ENCODE results near the gene DBH.
A peak's percentile ranks its signal among the peaks of the same experiment; 100 is the strongest.

DBH gene

DNA sequence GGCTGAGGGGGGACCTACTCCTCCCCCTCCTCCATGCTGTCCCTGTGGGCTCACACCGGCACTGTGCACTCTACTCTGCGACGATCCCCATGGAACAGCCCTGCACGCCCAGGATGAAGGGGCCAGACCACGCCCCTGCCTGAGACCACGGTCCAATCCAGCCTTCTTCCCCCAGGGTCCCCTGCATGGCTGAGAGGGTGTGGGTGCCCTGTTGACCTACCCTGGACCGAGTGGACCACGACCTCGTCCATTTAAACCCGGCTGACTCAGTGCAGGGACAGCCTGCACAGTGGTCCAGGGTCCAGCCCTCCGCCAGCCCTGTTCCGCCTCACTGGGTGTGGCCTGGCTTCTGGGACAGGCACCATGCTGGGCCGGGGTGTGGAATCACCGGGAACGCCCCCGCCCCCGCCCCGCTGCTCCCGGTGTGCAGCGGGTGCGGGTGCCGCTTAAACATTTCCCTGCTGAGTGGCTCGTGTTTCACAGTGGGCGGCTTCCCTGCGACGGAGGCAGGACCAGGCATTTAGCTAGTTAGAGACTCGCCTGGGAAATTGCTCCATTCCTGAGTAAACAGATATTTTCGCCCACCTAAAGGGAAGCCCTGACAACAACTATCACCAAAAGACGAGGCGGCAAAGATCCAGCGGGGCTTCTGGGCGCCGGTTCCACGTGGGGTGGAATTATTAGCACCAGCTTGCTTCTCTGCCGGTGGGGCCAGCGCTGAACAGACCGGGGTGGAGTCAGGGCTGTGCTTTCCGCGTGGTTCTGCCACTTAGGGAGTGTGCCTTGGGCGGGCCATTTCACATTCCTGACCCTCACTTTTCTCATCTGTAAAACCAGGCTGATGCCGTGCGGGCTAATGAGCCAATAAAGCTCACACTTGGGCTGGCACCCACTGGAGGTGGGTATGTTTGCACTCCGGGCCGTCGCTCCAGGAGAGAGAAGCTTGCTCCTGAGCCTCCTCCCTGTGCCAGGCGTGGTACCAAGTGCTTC lies 22.6 kb downstream of the DBH start:
- H3K4me3 ChIP-seq, result no peak overlapping the region
- H3K4me2 ChIP-seq, result peak overlapping the region in 7 of 11 experiments; percentile 4 to 21 (median 13); a peak in 6 of 22 replicates
- no peaks in the 10 kb centered on the region for H3K9me3 ChIP-seq (replicated peaks in 1 of 11)
- peaks cover 8 to 37% (median 21%) of the 10 kb centered on the region in 11 experiments; a peak in 15 of 22 replicates for H3K27me3 ChIP-seq
- peaks cover 0 to 47% (median 0%) of the 10 kb centered on the region in 11 experiments; a peak in 5 of 22 replicates for H4K20me1 ChIP-seq
- H3K9ac ChIP-seq, result no peak overlapping the region
- no peak for TF ChIP-seq Cebpa-rat (IDR thresholded peaks at IDR 0.05)
- no peaks in the 10 kb centered on the region for H3K36me3 ChIP-seq
- H3K4me1 ChIP-seq, result peaks cover 5 to 35% (median 18%) of the 10 kb centered on the region in 10 experiments; a peak in 15 of 20 replicates
- no peak overlapping the region for H3K27ac ChIP-seq

DNA sequence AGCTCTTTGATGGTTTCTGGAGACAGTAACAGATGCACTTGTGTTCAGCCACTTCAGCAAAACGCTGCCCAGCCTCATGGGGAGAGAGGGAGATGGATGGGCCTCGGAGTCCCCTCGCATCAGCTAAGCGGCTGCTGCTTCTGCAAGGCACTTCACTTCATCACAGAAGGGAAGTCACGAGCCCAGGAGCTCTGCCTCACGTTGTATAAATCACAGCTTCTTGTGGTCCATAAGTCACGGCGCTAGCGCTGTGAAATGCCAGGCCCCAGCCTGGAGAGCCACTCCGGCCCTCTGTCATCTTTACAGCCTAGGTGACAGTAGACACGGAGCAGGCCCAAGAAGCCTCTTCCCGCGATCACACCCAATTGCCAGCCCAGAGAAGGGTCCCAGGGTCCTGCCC lies 23.4 kb downstream of the DBH start:
- Histone ChIP-seq H4K20me1 (peaks cover 0 to 47% (median 0%) of the 10 kb centered on the region in 11 experiments; a peak in 5 of 22 replicates), H3K27me3 (peaks cover 8 to 34% (median 21%) of the 10 kb centered on the region in 11 experiments; a peak in 15 of 22 replicates), H3K9me3 (replicated peaks in 1 of 11) (no peaks in the 10 kb centered on the region), H3K36me3 (peaks cover 0 to 4% (median 0%) of the 10 kb centered on the region in 11 experiments; a peak in 1 of 22 replicates), H3K9ac (no peak overlapping the region), H3K27ac (no peak overlapping the region), H3K4me3 (no peak overlapping the region), H3K4me2 (peak overlapping the region in 6 of 11 experiments; percentile 4 to 18 (median 15); a peak in 3 of 22 replicates), H3K4me1 (peaks cover 5 to 35% (median 18%) of the 10 kb centered on the region in 10 experiments; a peak in 15 of 20 replicates)
- TF ChIP-seq Cebpa-rat (IDR thresholded peaks at IDR 0.05), result no peak

DNA sequence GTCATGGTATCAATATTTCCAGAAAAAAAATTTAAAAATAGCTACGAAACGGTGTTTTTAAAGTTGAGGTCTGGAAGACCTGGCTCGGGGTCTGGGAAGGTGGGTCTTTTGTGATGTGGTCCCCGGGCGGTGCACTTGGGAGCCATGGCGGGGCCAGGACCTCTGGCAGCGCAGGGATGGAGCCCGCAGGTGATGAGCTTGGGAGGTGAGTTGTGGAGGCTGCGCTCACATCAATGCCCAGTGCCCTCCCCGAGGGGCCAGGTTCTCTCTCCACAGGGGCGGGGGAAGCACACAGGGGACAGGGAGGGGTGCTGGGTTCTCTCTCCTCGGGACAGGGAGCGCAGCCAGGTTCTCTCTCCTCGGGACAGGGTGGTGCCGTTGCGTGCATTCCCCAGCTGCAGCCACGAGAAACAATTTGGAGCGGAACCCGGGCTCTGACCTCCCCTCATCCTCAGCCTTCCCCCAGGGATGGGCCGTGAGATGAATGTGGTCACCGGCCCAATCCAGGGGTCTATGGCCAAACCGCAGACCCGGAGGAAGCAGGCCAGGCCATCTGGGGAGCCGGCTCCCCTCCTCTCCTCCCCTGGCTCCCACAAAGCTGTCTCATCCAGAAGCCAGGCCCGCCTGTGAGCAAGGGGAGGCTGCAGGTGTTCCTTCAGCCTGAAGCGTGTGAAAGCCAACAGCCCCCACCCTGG lies 25.8 kb downstream of the DBH start:
- Histone ChIP-seq H3K27ac (no peak overlapping the region), H3K4me3 (no peak overlapping the region), H4K20me1 (peaks cover 0 to 47% (median 0%) of the 10 kb centered on the region in 11 experiments; a peak in 5 of 22 replicates), H3K9ac (no peak overlapping the region), H3K4me2 (no peak overlapping the region), H3K4me1 (peaks cover 5 to 26% (median 11%) of the 10 kb centered on the region in 10 experiments; a peak in 13 of 20 replicates), H3K36me3 (peaks cover 0 to 4% (median 0%) of the 10 kb centered on the region in 11 experiments; a peak in 1 of 22 replicates), H3K27me3 (peaks cover 0 to 10% (median 0%) of the 10 kb centered on the region in 11 experiments; a peak in 7 of 22 replicates), H3K9me3 (replicated peaks in 1 of 11) (no peaks in the 10 kb centered on the region)
- no peak for TF ChIP-seq Cebpa-rat (IDR thresholded peaks at IDR 0.05)

DNA sequence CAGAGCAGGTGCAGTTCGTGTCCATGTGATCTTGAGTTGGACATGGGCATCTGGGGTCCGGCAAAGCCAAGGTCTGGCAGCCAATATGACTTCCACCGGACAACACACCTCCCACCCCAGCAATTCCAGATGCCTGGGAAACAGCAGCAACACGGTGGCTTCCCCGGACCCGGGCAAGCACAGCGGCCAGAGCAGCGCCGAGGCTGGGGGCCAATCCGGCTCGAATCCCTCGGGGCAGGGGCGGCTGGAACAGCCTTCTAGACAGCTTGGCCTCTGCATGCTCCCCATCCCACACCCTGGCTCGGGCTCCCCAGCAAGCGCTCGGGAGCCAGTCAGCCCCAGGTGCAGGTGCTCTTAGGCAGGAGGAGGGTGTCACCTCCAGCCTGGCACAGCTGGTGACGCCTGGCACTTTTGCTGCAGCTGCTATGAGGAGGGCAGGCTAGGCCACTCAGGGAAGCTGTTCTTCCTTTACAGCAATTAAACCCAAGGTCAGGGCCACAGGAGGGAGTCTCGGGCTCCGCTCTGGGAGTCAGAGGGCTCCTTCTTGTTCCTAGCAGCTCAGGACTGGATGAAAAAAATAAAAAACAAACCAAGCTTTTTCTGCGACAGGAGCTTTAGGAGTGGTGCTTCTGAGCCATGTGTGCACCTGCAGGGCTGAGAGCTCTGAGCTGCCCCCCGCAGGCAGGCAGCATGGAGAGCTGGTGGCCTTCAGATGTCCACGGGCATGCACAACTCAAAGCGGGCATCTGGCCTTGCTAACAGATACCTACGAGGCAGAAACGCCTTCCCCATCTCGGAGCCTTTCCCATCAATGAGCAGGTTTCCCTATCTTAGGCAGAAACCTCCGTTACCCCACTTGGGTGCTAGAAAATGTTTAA lies 28.2 kb downstream of the DBH start:
- peaks cover 0 to 33% (median 0%) of the 10 kb centered on the region in 11 experiments; a peak in 3 of 22 replicates for H4K20me1 ChIP-seq
- no peak overlapping the region for H3K9ac ChIP-seq
- no peak for TF ChIP-seq Cebpa-rat (IDR thresholded peaks at IDR 0.05)
- H3K27ac ChIP-seq, result no peak overlapping the region
- peaks cover 0 to 4% (median 0%) of the 10 kb centered on the region in 11 experiments; a peak in 1 of 22 replicates for H3K36me3 ChIP-seq
- peaks cover 0 to 12% (median 6%) of the 10 kb centered on the region in 10 experiments; a peak in 7 of 20 replicates for H3K4me1 ChIP-seq
- peaks cover 0 to 3% (median 0%) of the 10 kb centered on the region in 11 experiments; a peak in 3 of 22 replicates for H3K27me3 ChIP-seq
- no peak overlapping the region for H3K4me3 ChIP-seq
- H3K9me3 ChIP-seq (replicated peaks in 1 of 11), result no peaks in the 10 kb centered on the region
- no peak overlapping the region for H3K4me2 ChIP-seq

DNA sequence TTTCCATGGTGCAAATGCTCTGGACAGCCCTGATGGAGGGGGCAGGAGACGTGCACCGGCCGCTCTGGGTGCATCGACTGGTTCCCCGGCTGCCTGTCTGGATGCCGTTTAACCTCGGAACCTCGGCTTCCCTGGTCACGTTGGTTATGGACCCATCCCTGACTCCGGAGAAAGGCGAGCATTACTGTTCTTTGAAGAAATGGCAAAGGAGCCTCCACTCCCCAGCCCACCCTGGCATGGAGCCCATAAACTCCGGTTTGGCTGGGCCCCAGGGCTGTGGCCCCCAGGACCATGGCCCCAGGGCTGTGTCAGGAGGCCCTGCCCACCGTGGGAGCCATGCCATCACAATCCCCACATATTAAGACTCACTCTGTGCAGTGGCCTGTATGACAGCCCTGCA lies 28.9 kb downstream of the DBH start:
- Histone ChIP-seq H3K9me3 (replicated peaks in 1 of 11) (no peaks in the 10 kb centered on the region), H3K4me3 (no peak overlapping the region), H3K4me1 (peaks cover 0 to 7% (median 2%) of the 10 kb centered on the region in 10 experiments; a peak in 4 of 20 replicates), H3K27ac (no peak overlapping the region), H3K36me3 (peaks cover 0 to 4% (median 0%) of the 10 kb centered on the region in 11 experiments; a peak in 2 of 22 replicates), H4K20me1 (peaks cover 0 to 33% (median 0%) of the 10 kb centered on the region in 11 experiments; a peak in 3 of 22 replicates), H3K9ac (no peak overlapping the region), H3K4me2 (no peak overlapping the region), H3K27me3 (no peaks in the 10 kb centered on the region)
- TF ChIP-seq Cebpa-rat (IDR thresholded peaks at IDR 0.05), result no peak

DNA sequence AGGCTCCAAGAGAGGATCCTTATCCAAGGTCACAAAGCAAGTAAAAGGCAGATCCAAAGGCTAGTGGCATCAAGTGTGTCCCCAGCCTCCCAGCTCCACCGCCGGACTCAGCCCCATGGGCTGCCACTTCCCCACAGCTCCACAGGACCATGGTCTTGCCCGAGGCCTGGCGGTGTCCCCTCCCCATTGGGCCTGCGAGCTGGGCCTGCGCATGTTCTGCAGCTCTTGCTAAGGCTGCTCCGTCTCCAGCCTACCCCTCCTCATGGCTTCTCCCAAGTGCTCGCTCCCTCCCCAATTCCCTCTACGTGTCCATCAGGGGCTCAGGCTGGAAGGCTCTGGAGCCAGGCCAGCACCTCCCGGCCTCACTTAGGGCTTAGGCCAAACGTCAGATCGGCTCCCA lies 29.4 kb downstream of the DBH start:
- Histone ChIP-seq H3K9me3 (replicated peaks in 1 of 11) (no peaks in the 10 kb centered on the region), H3K27me3 (no peaks in the 10 kb centered on the region), H3K4me1 (peaks cover 0 to 7% (median 0%) of the 10 kb centered on the region in 10 experiments; a peak in 3 of 20 replicates), H3K4me3 (no peak overlapping the region), H3K27ac (no peak overlapping the region), H3K4me2 (no peak overlapping the region), H3K36me3 (peaks cover 0 to 7% (median 0%) of the 10 kb centered on the region in 11 experiments; a peak in 6 of 22 replicates), H3K9ac (no peak overlapping the region), H4K20me1 (peaks cover 0 to 33% (median 0%) of the 10 kb centered on the region in 11 experiments; a peak in 3 of 22 replicates)
- no peak for TF ChIP-seq Cebpa-rat (IDR thresholded peaks at IDR 0.05)

DNA sequence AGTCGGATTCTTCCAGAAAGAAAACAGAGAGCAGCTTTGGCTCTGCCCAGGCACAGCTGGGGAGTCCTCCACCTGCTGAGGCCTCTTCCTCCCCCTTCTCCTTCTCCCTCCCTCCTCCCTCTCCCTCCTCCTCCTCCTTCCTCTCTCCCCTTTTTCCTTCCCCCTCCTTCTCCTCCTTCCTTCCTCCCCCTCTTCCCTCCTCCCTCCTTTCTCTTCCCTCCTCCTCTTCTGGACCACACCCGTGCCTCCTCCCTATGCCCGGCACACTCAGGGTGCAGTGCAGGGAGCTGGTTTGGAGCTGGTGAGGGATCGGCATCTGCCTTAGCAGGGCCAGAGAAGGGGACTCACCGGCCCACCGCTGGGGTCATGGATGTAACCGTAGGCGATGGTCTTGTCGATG lies 30.2 kb downstream of the DBH start:
- Histone ChIP-seq H3K27me3 (no peaks in the 10 kb centered on the region), H3K4me2 (no peak overlapping the region), H3K27ac (no peak overlapping the region), H3K9ac (no peak overlapping the region), H3K4me1 (peaks cover 0 to 7% (median 0%) of the 10 kb centered on the region in 10 experiments; a peak in 2 of 20 replicates), H3K4me3 (no peak overlapping the region), H4K20me1 (peaks cover 0 to 33% (median 0%) of the 10 kb centered on the region in 11 experiments; a peak in 3 of 22 replicates), H3K9me3 (replicated peaks in 1 of 11) (no peaks in the 10 kb centered on the region), H3K36me3 (peaks cover 0 to 14% (median 0%) of the 10 kb centered on the region in 11 experiments; a peak in 6 of 22 replicates)
- no peak for TF ChIP-seq Cebpa-rat (IDR thresholded peaks at IDR 0.05)

DNA sequence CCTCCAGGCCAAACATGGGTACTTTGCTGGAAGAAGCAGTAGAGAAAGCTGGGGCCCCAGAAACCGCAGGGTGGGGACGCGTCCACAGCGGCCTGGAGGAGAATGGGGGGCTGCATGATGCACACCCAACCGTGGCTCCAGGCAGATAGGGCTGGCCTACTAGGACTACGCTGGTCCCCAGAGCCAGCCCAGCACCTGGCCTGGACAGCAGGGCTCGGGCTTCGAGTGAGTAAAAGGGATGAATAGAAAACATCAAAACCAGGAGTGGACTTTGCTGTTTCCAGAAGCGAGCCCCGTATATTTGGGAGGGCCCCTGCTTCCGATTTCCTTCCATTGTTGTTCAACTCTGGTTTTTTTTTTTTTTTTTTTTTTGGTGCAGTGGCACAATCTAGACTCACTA lies 30.7 kb downstream of the DBH start:
- Histone ChIP-seq H3K4me2 (no peak overlapping the region), H3K9ac (no peak overlapping the region), H3K4me3 (no peak overlapping the region), H3K27ac (no peak overlapping the region), H3K27me3 (no peaks in the 10 kb centered on the region), H3K4me1 (peaks cover 0 to 7% (median 0%) of the 10 kb centered on the region in 10 experiments; a peak in 2 of 20 replicates), H3K36me3 (peaks cover 0 to 15% (median 0%) of the 10 kb centered on the region in 11 experiments; a peak in 7 of 22 replicates), H4K20me1 (peaks cover 0 to 33% (median 0%) of the 10 kb centered on the region in 11 experiments; a peak in 3 of 22 replicates), H3K9me3 (replicated peaks in 1 of 11) (peaks cover 0 to under 1% (median 0%) of the 10 kb centered on the region in 11 experiments; a peak in 1 of 22 replicates)
- no peak for TF ChIP-seq Cebpa-rat (IDR thresholded peaks at IDR 0.05)
